ENCODE measurements around the gene NGDN.

DNA sequence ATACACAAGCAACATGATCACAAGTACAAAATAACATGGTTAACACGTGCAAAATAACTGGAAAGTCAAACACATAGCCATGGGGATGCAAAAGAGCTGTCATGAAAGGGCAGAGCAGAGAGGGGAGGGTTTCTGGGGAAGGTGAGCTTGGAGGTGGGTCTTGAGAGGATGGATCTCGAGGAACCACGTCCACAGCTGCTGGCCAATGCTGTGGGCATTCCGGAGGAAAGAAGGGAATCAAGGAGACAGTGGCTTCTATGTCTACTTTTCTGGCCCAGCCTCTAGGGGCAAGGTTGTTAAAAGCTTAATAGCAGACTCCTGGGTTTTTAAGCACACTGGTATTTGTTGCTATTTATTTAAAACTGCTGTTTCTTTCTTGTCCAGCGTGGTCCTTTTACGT lies 25.6 kb upstream of the NGDN start:
- TF ChIP-seq, protein P1, sequence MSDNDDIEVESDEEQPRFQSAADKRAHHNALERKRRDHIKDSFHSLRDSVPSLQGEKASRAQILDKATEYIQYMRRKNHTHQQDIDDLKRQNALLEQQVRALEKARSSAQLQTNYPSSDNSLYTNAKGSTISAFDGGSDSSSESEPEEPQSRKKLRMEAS (IDR thresholded peaks at IDR 0.05; ENCODE audit: insufficient read depth, insufficient read length): no peak
- TF ChIP-seq, protein P2, sequence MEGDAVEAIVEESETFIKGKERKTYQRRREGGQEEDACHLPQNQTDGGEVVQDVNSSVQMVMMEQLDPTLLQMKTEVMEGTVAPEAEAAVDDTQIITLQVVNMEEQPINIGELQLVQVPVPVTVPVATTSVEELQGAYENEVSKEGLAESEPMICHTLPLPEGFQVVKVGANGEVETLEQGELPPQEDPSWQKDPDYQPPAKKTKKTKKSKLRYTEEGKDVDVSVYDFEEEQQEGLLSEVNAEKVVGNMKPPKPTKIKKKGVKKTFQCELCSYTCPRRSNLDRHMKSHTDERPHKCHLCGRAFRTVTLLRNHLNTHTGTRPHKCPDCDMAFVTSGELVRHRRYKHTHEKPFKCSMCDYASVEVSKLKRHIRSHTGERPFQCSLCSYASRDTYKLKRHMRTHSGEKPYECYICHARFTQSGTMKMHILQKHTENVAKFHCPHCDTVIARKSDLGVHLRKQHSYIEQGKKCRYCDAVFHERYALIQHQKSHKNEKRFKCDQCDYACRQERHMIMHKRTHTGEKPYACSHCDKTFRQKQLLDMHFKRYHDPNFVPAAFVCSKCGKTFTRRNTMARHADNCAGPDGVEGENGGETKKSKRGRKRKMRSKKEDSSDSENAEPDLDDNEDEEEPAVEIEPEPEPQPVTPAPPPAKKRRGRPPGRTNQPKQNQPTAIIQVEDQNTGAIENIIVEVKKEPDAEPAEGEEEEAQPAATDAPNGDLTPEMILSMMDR (IDR thresholded peaks at IDR 0.05; ENCODE audit: extremely low read depth in 1 of 2, insufficient read depth in 1 of 2, low read depth in 1 of 2, low read length in 2 of 2): no peak
- TF ChIP-seq MYC (IDR thresholded peaks at IDR 0.05; ENCODE audit: low read depth, low read length): no peak
- TF ChIP-seq POLR2AphosphoS5 (IDR thresholded peaks at IDR 0.05; ENCODE audit: insufficient read depth, low read depth, low read length): no peak
- TF ChIP-seq POLR2A (IDR thresholded peaks at IDR 0.05; ENCODE audit: low read depth, low read length): no peak
- TF ChIP-seq JUN (IDR thresholded peaks at IDR 0.05; ENCODE audit: borderline replicate concordance, insufficient read depth, insufficient read length, low read depth): no peak
- TF ChIP-seq EZH2 (IDR thresholded peaks at IDR 0.05; ENCODE audit: borderline replicate concordance, low read depth, low read length, severe bottlenecking): no peak
